ENCODE results near the gene HOXA9. TPM values are rescaled to one million over a fixed set of nuclear protein-coding genes. Genes with fewer than 3 reads are reported as not detected.

The HOXA9 gene
- total RNA-seq, 8 experiments from 2014 or later, result 1.3 to 95.2 (median 2.5) TPM

GRCh38 chr7:27143023-27143949 is 22.1 kb downstream of the HOXA9 start, which contains the start of gene HOXA5:
HOXA5 (minus strand) TSS chr7:27143681; CDS start chr7:27143607, 74 bp downstream.
- WGBS, 10 experiments, result 0 to 89% (median 1%) methylated on average over 8 to 32 of the region's 86 CpGs; no CpG with 5 or more reads in 4 of the 10 experiments
- ATAC-seq (replicated peaks in 6 of 8), result peak in 7 of 8 experiments; percentile 36 to 89 (median 81)
- H3K4me1 ChIP-seq (replicated peaks in 1 of 2), result peaks cover 5 to 15% of the 10 kb centered on the region in 2 donors
- in situ Hi-C loops (cut with MboI; ENCODE audit: low pct_unique_long_range_greater_than_20kb in 2 of 9, low sequenced_read_pairs in 9 of 9, unreplicated experiment in 9 of 9), result loop anchor here in 2 of 9 experiments (10.0 kb wide), 1 partner anchor 288 kb away; no protein-coding TSS in a partner anchor
- peak within 1 kb of the TSS; percentile 92 to 93 for H3K27ac ChIP-seq
- peak within 1 kb of the TSS; percentile 46 to 81 (median 63) for H3K4me3 ChIP-seq

- in situ Hi-C loops (cut with MboI; ENCODE audit: low pct_unique_long_range_greater_than_20kb in 2 of 9, low sequenced_read_pairs in 9 of 9, unreplicated experiment in 9 of 9), result loop anchor here in 2 of 9 experiments (10.0 kb wide), 1 partner anchor 288 kb away; no protein-coding TSS in a partner anchor
- ATAC-seq (replicated peaks in 6 of 8), result peak in 1 of 8 experiments; percentile 8
- H3K4me3 ChIP-seq, result peak overlapping the region; percentile 46 to 81 (median 63)
Measured at GRCh38 chr7:27142580-27143022, 22.7 kb downstream of the HOXA9 start.

GRCh38 chr7:27141923-27142579 is 23.3 kb downstream of the HOXA9 start:
- in situ Hi-C loops (cut with MboI; ENCODE audit: low pct_unique_long_range_greater_than_20kb in 2 of 9, low sequenced_read_pairs in 9 of 9, unreplicated experiment in 9 of 9), result loop anchor here in 2 of 9 experiments (10.0 kb wide), 1 partner anchor 287 kb away; no protein-coding TSS in a partner anchor
- ATAC-seq (replicated peaks in 6 of 8), result no peak
- WGBS, 10 experiments, result 0 to 98% (median 42%) methylated on average over 1 to 18 of the region's 30 CpGs; no CpG with 5 or more reads in 4 of the 10 experiments
- peaks cover 5 to 12% of the 10 kb centered on the region in 2 donors for H3K4me1 ChIP-seq (replicated peaks in 1 of 2)
- peak overlapping the region; percentile 92 to 93 for H3K27ac ChIP-seq
- H3K4me3 ChIP-seq, result peak overlapping the region; percentile 46 to 81 (median 63)

More at GRCh38 chr7:27142580-27143022, 22.7 kb downstream of the HOXA9 start:
- Histone ChIP-seq H3K4me1 (replicated peaks in 1 of 2) (peaks cover 5 to 12% of the 10 kb centered on the region in 2 donors), H3K27ac (peak overlapping the region; percentile 92 to 93)
- 0 to 100% (median 26%) methylated on average over 2 to 28 of the region's 29 CpGs; no CpG with 5 or more reads in 4 of the 10 experiments for WGBS, 10 experiments

- in situ Hi-C loops (cut with MboI; ENCODE audit: low pct_unique_long_range_greater_than_20kb in 2 of 9, low sequenced_read_pairs in 9 of 9, unreplicated experiment in 9 of 9), result loop anchor here in 2 of 9 experiments (10.0 kb wide), 1 partner anchor 287 kb away; no protein-coding TSS in a partner anchor
- no peak for ATAC-seq (replicated peaks in 6 of 8)
- Histone ChIP-seq H3K27ac (peak overlapping the region; percentile 92 to 93), H3K4me1 (replicated peaks in 1 of 2) (peaks cover 5 to 12% of the 10 kb centered on the region in 2 donors), H3K4me3 (peak overlapping the region; percentile 46 to 81 (median 63))
- 0 to 100% (median 14%) methylated on average over 3 to 18 of the region's 18 CpGs for WGBS, 10 experiments
Measured at GRCh38 chr7:27141137-27141922, 24.0 kb downstream of the HOXA9 start.

GRCh38 chr7:27140126-27140857 is 25.0 kb downstream of the HOXA9 start:
- 0 to 96% (median 10%) methylated on average over 2 to 12 of the region's 15 CpGs for WGBS, 10 experiments
- Histone ChIP-seq H3K27ac (peak overlapping the region; percentile 92 to 93), H3K4me3 (peak overlapping the region; percentile 46 to 81 (median 63)), H3K4me1 (replicated peaks in 1 of 2) (peaks cover 6 to 21% of the 10 kb centered on the region in 2 donors)
- no peak for ATAC-seq (replicated peaks in 6 of 8)
- in situ Hi-C loops (cut with MboI; ENCODE audit: low pct_unique_long_range_greater_than_20kb in 2 of 9, low sequenced_read_pairs in 9 of 9, unreplicated experiment in 9 of 9), result loop anchor here in 2 of 9 experiments (10.0 kb wide), 1 partner anchor 285 kb away; no protein-coding TSS in a partner anchor

GRCh38 chr7:27139334-27140125 is 25.8 kb downstream of the HOXA9 start:
- ATAC-seq (replicated peaks in 6 of 8), result no peak
- Histone ChIP-seq H3K27ac (peak overlapping the region; percentile 92 to 93), H3K4me3 (peak overlapping the region; percentile 46 to 81 (median 63)), H3K4me1 (replicated peaks in 1 of 2) (peaks cover 13 to 22% of the 10 kb centered on the region in 2 donors)
- 0 to 89% (median 17%) methylated on average over 1 to 13 of the region's 53 CpGs; no CpG with 5 or more reads in 5 of the 10 experiments for WGBS, 10 experiments
- in situ Hi-C loops (cut with MboI; ENCODE audit: low pct_unique_long_range_greater_than_20kb in 2 of 9, low sequenced_read_pairs in 9 of 9, unreplicated experiment in 9 of 9), result loop anchor here in 2 of 9 experiments (10.0 kb wide), 1 partner anchor 285 kb away; no protein-coding TSS in a partner anchor

- in situ Hi-C loops (cut with MboI; ENCODE audit: low pct_unique_long_range_greater_than_20kb in 2 of 9, low sequenced_read_pairs in 9 of 9, unreplicated experiment in 9 of 9), result no loop called here
- peak overlapping the region; percentile 46 to 81 (median 63) for H3K4me3 ChIP-seq
- WGBS, 10 experiments, result 0 to 100% (median 10%) methylated on average over 1 to 9 of the region's 11 CpGs; no CpG with 5 or more reads in 2 of the 10 experiments
- H3K4me1 ChIP-seq (replicated peaks in 1 of 2), result peaks cover 19 to 22% of the 10 kb centered on the region in 2 donors
- no peak for ATAC-seq (replicated peaks in 6 of 8)
- peak overlapping the region; percentile 92 to 93 for H3K27ac ChIP-seq
Measured at GRCh38 chr7:27138985-27139333, 26.4 kb downstream of the HOXA9 start.

GRCh38 chr7:27138472-27138871 is 26.9 kb downstream of the HOXA9 start:
- peak overlapping the region; percentile 46 to 81 (median 63) for H3K4me3 ChIP-seq
- peak overlapping the region; percentile 92 to 93 for H3K27ac ChIP-seq
- in situ Hi-C loops (cut with MboI; ENCODE audit: low pct_unique_long_range_greater_than_20kb in 2 of 9, low sequenced_read_pairs in 9 of 9, unreplicated experiment in 9 of 9), result no loop called here
- H3K4me1 ChIP-seq (replicated peaks in 1 of 2), result peaks cover 22 to 24% of the 10 kb centered on the region in 2 donors
- no peak for ATAC-seq (replicated peaks in 6 of 8)
- WGBS, 10 experiments, result 0 to 33% (median 13%) methylated on average over 1 of the region's 1 CpG; no CpG with 5 or more reads in 7 of the 10 experiments

GRCh38 chr7:27137640-27138315 is 27.6 kb downstream of the HOXA9 start:
- peaks cover 22 to 31% of the 10 kb centered on the region in 2 donors for H3K4me1 ChIP-seq (replicated peaks in 1 of 2)
- in situ Hi-C loops (cut with MboI; ENCODE audit: low pct_unique_long_range_greater_than_20kb in 2 of 9, low sequenced_read_pairs in 9 of 9, unreplicated experiment in 9 of 9), result no loop called here
- no peak for ATAC-seq (replicated peaks in 6 of 8)
- peak overlapping the region; percentile 92 to 93 for H3K27ac ChIP-seq
- H3K4me3 ChIP-seq, result peak overlapping the region; percentile 46 to 81 (median 63)
- 0 to 100% (median 29%) methylated on average over 1 to 2 of the region's 2 CpGs; no CpG with 5 or more reads in 2 of the 10 experiments for WGBS, 10 experiments

- 0 to 40% (median 20%) methylated on average over 1 to 2 of the region's 2 CpGs; no CpG with 5 or more reads in 3 of the 10 experiments for WGBS, 10 experiments
- Histone ChIP-seq H3K4me3 (peak overlapping the region in 4 of 5 donors; percentile 46 to 92 (median 64)), H3K4me1 (replicated peaks in 1 of 2) (peaks cover 22 to 37% of the 10 kb centered on the region in 2 donors), H3K27ac (peak overlapping the region; percentile 84 to 93)
- in situ Hi-C loops (cut with MboI; ENCODE audit: low pct_unique_long_range_greater_than_20kb in 2 of 9, low sequenced_read_pairs in 9 of 9, unreplicated experiment in 9 of 9), result no loop called here
- ATAC-seq (replicated peaks in 6 of 8), result no peak
Measured at GRCh38 chr7:27134392-27134791, 30.9 kb downstream of the HOXA9 start.

Data from motor neuron (in vitro differentiated cells).